ENCODE data around the gene ARID1B.

DNA sequence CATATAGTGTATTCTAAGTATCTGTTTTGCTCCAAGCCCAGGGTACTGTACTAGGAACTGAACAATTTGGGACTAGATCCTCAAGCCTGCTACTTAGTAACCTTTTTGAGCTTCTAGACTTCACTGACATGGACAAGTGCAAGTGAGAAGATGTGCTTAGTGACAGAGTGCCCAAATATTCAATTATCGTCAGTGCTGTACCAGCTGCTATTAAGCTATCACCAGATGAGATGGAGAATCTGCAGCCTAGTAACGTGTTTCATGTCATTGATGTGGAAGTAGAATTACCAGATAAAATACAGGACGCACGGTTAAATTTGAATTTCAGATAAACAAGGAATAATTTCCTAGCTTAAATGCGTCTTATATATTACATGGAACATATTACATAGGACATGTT is 218.3 kb downstream of the ARID1B start:
- TF ChIP-seq, protein P1, sequence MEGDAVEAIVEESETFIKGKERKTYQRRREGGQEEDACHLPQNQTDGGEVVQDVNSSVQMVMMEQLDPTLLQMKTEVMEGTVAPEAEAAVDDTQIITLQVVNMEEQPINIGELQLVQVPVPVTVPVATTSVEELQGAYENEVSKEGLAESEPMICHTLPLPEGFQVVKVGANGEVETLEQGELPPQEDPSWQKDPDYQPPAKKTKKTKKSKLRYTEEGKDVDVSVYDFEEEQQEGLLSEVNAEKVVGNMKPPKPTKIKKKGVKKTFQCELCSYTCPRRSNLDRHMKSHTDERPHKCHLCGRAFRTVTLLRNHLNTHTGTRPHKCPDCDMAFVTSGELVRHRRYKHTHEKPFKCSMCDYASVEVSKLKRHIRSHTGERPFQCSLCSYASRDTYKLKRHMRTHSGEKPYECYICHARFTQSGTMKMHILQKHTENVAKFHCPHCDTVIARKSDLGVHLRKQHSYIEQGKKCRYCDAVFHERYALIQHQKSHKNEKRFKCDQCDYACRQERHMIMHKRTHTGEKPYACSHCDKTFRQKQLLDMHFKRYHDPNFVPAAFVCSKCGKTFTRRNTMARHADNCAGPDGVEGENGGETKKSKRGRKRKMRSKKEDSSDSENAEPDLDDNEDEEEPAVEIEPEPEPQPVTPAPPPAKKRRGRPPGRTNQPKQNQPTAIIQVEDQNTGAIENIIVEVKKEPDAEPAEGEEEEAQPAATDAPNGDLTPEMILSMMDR (IDR thresholded peaks at IDR 0.05): no peak
- no peak for TF ChIP-seq POLR2A (IDR thresholded peaks at IDR 0.05)

Data from adrenal gland (tissue), 5 donors.